ACC112 (cell line): ENCODE results near the gene PTPRG.

Experiments
- H2AFZ ChIP-seq: fragments of 200-600 bp; sonication (generic); one replicate; pipeline ENCODE4 v1.6.0; 2017; ENCODE audit warnings: antibody characterized with exemption, low read length; ENCODE audit not compliant: unreplicated experiment
- H3K27ac ChIP-seq: fragments of 200-600 bp; sonication (generic); 2 replicates; pipeline ENCODE4 v1.5.1; 2014; ENCODE audit warnings: low read depth, mild to moderate bottlenecking, antibody characterized with exemption, low read length, moderate library complexity
- H3K27me3 ChIP-seq: fragments of 200-600 bp; sonication (generic); 2 replicates; pipeline ENCODE4 v1.6.1; 2014; ENCODE audit warnings: mild to moderate bottlenecking, antibody characterized with exemption, low read length, moderate library complexity, mixed read lengths; ENCODE audit not compliant: insufficient read depth
- H3K36me3 ChIP-seq: fragments of 200-600 bp; sonication (generic); 2 replicates; pipeline ENCODE4 v1.6.1; 2016; ENCODE audit warnings: mild to moderate bottlenecking, antibody characterized with exemption, low read length, moderate library complexity, mixed read lengths; ENCODE audit not compliant: insufficient read depth
- H3K4me1 ChIP-seq: fragments of 200-600 bp; sonication (generic); one replicate; pipeline ENCODE4 v1.6.1; 2016; ENCODE audit warnings: low read length, mixed read lengths; ENCODE audit not compliant: insufficient read depth, unreplicated experiment, control insufficient read depth
- H3K4me3 ChIP-seq: fragments of 200-600 bp; sonication (generic); 2 replicates; pipeline ENCODE4 v1.5.1; 2014; ENCODE audit warnings: mild to moderate bottlenecking, low read depth, low read length
- H3K79me2 ChIP-seq: fragments of 200-600 bp; sonication (generic); one replicate; pipeline ENCODE4 v1.6.0; 2016; ENCODE audit warnings: low read length; ENCODE audit not compliant: control insufficient read depth, unreplicated experiment, insufficient read depth

Gene PTPRG

GRCh38 chr3:61682671-61683548 is 121.5 kb downstream of the PTPRG start:
- Histone ChIP-seq H2AFZ (no peak overlapping the region), H3K36me3 (no peaks in the 10 kb centered on the region), H3K79me2 (peaks cover 12% of the 10 kb centered on the region), H3K4me3 (no peak overlapping the region), H3K27me3 (no peaks in the 10 kb centered on the region), H3K4me1 (peaks cover 4% of the 10 kb centered on the region), H3K27ac (no peak overlapping the region)

GRCh38 chr3:61683549-61684236 is 122.3 kb downstream of the PTPRG start:
- Histone ChIP-seq H3K27ac (no peak overlapping the region), H3K4me1 (peaks cover 4% of the 10 kb centered on the region), H2AFZ (no peak overlapping the region), H3K27me3 (no peaks in the 10 kb centered on the region), H3K79me2 (peaks cover 9% of the 10 kb centered on the region), H3K4me3 (no peak overlapping the region), H3K36me3 (no peaks in the 10 kb centered on the region)

- H3K27ac ChIP-seq: no peak overlapping the region
- H3K27me3 ChIP-seq: no peaks in the 10 kb centered on the region
- peaks cover 9% of the 10 kb centered on the region for H3K79me2 ChIP-seq
- H3K4me3 ChIP-seq: no peak overlapping the region
- H2AFZ ChIP-seq: no peak overlapping the region
- H3K4me1 ChIP-seq: peaks cover 4% of the 10 kb centered on the region
- no peaks in the 10 kb centered on the region for H3K36me3 ChIP-seq
Observed at GRCh38 chr3:61684386-61684785, 123.0 kb downstream of the PTPRG start.

DNA sequence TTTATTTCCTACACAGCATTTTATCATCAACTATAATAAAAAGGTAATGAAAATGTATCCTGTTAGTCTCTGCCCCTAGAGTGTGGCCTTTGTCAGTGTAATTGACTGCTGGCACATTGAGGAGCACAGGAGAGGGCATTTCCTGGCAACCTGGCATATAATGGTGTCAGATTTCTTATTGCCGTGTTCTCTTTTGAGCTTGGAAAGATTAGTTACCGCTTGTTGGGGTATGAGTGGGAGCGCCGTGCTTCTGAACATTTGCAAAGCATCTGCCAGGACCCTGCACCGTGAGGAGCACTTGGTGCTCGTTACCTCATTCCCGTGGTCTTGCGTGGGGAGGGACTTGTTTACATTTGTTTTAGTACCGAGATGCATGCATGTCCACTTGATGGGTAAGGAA is 124.4 kb downstream of the PTPRG start:
- Histone ChIP-seq H2AFZ (no peak overlapping the region), H3K36me3 (no peaks in the 10 kb centered on the region), H3K27me3 (no peaks in the 10 kb centered on the region), H3K79me2 (peaks cover 9% of the 10 kb centered on the region), H3K27ac (no peak overlapping the region), H3K4me1 (peaks cover 4% of the 10 kb centered on the region), H3K4me3 (no peak overlapping the region)

- H3K79me2 ChIP-seq: peaks cover 9% of the 10 kb centered on the region
- H3K27ac ChIP-seq: no peak overlapping the region
- no peak overlapping the region for H3K4me3 ChIP-seq
- H3K36me3 ChIP-seq: no peaks in the 10 kb centered on the region
- no peaks in the 10 kb centered on the region for H3K27me3 ChIP-seq
- H3K4me1 ChIP-seq: peaks cover 4% of the 10 kb centered on the region
- no peak overlapping the region for H2AFZ ChIP-seq
Observed at GRCh38 chr3:61686228-61686648, 124.9 kb downstream of the PTPRG start.

DNA sequence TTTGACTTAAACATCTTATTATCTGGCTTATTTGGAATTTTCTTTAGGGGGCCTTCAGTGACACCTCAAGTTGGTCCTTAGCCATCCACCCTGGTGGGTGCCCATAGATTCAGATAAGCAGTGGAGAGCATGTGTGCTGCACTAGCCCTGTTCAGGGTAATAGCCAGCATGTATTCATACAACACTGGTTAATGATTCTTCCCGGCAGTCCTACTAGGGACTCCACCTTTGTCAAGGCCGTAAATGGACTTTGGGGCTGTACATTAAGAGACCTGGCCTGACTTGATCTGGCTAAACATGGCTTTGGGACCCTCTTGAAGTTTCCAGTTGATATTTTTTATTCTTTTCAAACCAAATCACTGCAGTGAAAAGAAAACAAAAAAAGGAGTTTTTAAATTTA is 125.8 kb downstream of the PTPRG start:
- Histone ChIP-seq H2AFZ (no peak overlapping the region), H3K4me1 (peaks cover 4% of the 10 kb centered on the region), H3K27ac (no peak overlapping the region), H3K4me3 (no peak overlapping the region), H3K79me2 (peaks cover 7% of the 10 kb centered on the region), H3K36me3 (no peaks in the 10 kb centered on the region), H3K27me3 (no peaks in the 10 kb centered on the region)

DNA sequence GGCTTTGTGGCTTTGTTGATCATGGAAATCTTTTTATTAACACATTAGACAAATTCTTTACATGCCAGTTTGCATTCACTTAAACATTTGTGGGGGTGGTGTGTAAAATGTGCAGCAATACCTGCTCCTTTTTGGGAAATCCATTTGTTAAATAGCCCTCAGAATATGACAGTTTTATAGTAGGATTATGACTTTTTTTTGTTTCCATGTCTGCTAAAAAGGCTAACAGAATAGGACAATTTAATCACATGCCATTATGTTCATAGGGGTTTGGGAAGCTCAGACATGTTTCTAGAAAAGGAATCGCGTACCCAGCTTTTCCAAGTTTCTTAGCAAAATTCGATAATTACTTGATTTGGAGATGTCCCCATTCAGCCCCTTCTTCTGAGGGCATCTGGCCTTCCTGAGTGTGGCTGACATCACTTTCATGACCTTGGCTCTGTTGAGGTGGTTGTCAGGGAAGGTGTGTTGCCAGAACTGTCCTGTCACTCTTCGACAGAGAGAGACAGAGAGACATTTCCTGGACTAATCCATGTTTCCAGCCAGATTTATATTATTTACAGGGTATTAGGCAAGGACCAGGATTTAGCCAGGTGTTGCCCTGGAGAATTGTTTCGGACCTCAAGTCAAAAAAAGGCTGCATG is 126.4 kb downstream of the PTPRG start:
- Histone ChIP-seq H3K27ac (no peak overlapping the region), H3K4me3 (no peak overlapping the region), H3K4me1 (peaks cover 4% of the 10 kb centered on the region), H3K79me2 (peaks cover 7% of the 10 kb centered on the region), H2AFZ (no peak overlapping the region), H3K27me3 (no peaks in the 10 kb centered on the region), H3K36me3 (no peaks in the 10 kb centered on the region)

- no peak overlapping the region for H3K4me3 ChIP-seq
- H3K4me1 ChIP-seq: peaks cover 4% of the 10 kb centered on the region
- H3K27ac ChIP-seq: no peak overlapping the region
- no peak overlapping the region for H2AFZ ChIP-seq
- H3K27me3 ChIP-seq: no peaks in the 10 kb centered on the region
- H3K79me2 ChIP-seq: peaks cover 5% of the 10 kb centered on the region
- H3K36me3 ChIP-seq: no peaks in the 10 kb centered on the region
Observed at GRCh38 chr3:61688307-61688984, 127.1 kb downstream of the PTPRG start.

- H3K4me1 ChIP-seq: peaks cover 4% of the 10 kb centered on the region
- H3K27me3 ChIP-seq: no peaks in the 10 kb centered on the region
- H3K4me3 ChIP-seq: no peak overlapping the region
- H2AFZ ChIP-seq: no peak overlapping the region
- H3K79me2 ChIP-seq: no peaks in the 10 kb centered on the region
- no peak overlapping the region for H3K27ac ChIP-seq
- H3K36me3 ChIP-seq: no peaks in the 10 kb centered on the region
Observed at GRCh38 chr3:61690016-61690415, 128.6 kb downstream of the PTPRG start.

DNA sequence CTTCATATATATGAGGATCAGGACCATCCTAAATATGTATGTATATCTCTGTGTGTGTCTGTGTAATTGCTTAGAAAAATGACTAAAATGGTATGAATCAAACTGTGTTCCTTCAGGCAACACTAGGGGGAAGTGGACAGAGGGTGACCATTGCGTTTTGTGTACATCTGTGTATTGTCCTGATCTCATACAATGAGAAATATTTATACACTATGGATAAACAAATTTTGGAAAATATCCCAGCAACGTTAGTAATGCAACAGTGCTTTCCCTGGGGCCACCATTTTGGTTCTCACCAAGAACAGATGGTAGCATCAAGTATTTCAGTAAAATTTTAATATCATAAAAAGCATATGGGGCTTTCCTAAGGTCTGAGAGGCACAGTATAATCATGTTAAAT is 130.1 kb downstream of the PTPRG start:
- no peak overlapping the region for H3K4me3 ChIP-seq
- no peaks in the 10 kb centered on the region for H3K27me3 ChIP-seq
- no peaks in the 10 kb centered on the region for H3K4me1 ChIP-seq

More for the DNA sequence above, 130.1 kb downstream of the PTPRG start:
- no peaks in the 10 kb centered on the region for H3K79me2 ChIP-seq
- H3K27ac ChIP-seq: no peak overlapping the region
- H3K36me3 ChIP-seq: no peaks in the 10 kb centered on the region
- no peak overlapping the region for H2AFZ ChIP-seq
